Brain pericyte (primary cell): ENCODE data around the gene GIGYF2.

ENCODE experiments used
- DNase-seq: peaks from one replicate; pipeline ENCODE4 v3.0.0-alpha.2; 2012; ENCODE audit warnings: low read depth, low spot score

The GIGYF2 gene

GRCh38 chr2:232749331-232749730 lies 52.2 kb downstream of the GIGYF2 start:
- no peak for DNase-seq

GRCh38 chr2:232750135-232750671 lies 53.1 kb downstream of the GIGYF2 start:
- no peak for DNase-seq

- no peak for DNase-seq
Observed at GRCh38 chr2:232757905-232758304, 60.8 kb downstream of the GIGYF2 start.

- no peak for DNase-seq
Observed at GRCh38 chr2:232761301-232761907, 64.3 kb downstream of the GIGYF2 start.

DNA sequence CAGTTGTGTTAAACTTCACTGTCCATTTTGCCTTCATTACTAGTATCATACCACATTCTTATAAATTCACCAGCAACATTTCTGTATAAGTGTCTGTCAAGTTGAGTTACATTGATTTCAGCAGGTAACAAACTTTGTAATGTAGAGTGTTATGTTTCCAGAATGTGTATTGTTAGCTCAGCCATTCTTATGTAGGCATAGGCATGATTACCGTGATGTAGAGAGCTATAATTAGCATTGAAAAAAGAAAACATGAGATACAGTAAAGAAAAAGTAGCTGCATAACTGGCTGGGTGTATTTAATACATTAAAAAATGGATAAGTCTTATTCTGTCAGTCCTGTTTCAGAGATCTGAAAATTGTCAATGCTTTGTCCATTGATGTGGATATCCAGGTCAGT lies 70.7 kb downstream of the GIGYF2 start:
- no peak for DNase-seq

GRCh38 chr2:232770207-232770606 lies 73.1 kb downstream of the GIGYF2 start:
- no peak for DNase-seq

DNA sequence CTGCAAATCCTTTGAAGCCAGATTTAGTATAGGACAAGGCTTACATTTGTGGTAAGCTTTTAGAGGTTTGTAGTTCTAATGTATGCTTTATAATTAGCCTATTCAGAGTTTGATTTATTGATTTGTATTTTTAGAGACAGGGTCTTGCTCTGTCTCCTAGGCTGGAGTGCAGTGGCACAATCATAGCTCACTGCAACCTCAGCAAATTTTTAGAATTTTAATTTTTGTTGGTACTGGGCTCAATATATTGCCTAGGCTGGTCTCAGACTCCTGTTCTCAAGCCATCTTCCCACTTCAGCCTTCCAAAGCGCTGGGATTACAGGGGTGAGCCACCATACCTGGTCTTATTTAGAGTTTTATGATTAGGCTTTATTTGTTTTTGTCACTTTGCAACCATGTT lies 74.7 kb downstream of the GIGYF2 start:
- DNase-seq = no peak

- DNase-seq = no peak
Observed at GRCh38 chr2:232772531-232772930, 75.4 kb downstream of the GIGYF2 start.

GRCh38 chr2:232773815-232774214 lies 76.7 kb downstream of the GIGYF2 start:
- DNase-seq = no peak

DNA sequence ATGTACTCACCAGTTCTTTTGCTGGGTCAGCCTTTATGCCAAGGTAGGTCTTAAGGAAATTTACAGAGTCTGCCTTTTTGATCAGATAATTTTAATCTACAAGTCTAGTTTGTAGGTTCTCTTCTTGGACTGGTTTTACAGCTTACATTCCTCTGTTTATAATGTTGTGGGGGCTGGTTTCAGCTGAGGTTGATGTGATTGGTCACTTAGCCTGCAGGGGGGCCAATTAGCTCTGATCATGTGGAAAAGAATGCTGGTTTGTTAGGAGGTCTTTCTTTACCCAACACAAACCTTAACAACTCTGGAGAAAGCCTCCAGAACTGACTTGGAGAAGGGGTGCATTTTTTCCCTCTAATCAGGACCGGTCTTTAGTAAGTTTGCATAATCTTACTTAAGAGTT lies 79.3 kb downstream of the GIGYF2 start, which contains the start of gene KCNJ13:
KCNJ13 (minus strand) TSS at position 131 of the 400 bp plus-strand sequence. CDS start 5,203 bp downstream, outside the sequence.
- no peak for DNase-seq

- no peak for DNase-seq
Observed at GRCh38 chr2:232777276-232777675, 80.1 kb downstream of the GIGYF2 start.

DNA sequence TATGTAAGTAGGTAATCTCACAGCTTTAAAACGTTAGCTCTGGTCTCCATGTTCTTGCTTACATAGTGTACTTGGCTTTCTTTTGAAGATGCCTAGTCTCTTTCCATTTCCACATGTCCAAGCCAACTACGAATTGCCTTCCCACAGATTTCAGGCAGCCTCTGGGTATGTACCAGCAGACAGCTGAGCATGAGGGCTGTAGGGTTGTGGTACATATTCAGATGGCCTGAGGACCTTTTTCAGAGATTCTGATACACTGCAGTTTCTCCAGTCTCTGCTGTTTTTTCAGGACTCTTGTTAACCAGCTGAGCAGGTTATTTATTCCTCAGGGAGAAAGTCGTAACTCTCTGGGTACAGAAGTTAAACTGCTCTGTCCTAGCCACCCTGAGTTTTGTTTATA lies 82.3 kb downstream of the GIGYF2 start:
- DNase-seq = no peak

- no peak for DNase-seq
Observed at GRCh38 chr2:232779934-232780333, 82.8 kb downstream of the GIGYF2 start.

DNA sequence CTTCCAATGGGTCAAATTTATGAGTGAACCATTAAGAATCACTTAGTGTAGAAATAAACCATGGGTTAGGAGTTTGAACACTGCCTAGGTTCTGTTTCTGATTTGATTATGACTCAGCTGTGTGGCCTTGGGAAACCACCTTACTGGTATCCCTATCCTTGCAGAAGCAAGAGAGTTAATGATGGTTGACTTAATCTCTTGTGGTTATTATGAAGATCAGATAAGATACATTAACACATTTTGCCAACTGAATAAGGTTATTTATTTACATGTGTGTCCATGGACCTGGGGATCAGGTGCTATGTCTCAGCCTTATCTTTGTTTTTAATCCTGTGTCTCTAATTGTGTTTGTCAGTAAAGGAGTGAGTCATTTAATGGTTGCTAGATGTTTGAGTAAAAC lies 84.6 kb downstream of the GIGYF2 start:
- no peak for DNase-seq

DNA sequence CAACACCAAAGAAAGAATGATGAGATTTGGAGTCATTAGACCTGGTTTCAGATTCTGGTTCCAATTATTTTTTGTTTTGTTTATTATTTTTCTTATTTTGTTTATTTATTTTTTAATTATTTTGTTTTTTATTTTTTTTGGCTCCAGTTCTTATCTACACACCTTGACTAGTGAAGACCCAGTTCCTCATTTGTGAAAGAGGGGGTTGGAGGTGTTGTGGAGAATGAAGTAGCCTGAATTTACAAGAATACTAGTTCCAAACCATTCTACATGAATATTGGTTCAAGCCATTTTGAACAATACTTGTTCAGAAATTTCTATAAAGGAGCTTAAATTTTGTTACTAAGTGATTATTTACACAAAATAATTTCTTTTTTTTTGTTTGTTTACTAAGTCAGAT lies 86.1 kb downstream of the GIGYF2 start:
- DNase-seq = no peak

GRCh38 chr2:232787806-232788205 lies 90.7 kb downstream of the GIGYF2 start:
- no peak for DNase-seq

DNA sequence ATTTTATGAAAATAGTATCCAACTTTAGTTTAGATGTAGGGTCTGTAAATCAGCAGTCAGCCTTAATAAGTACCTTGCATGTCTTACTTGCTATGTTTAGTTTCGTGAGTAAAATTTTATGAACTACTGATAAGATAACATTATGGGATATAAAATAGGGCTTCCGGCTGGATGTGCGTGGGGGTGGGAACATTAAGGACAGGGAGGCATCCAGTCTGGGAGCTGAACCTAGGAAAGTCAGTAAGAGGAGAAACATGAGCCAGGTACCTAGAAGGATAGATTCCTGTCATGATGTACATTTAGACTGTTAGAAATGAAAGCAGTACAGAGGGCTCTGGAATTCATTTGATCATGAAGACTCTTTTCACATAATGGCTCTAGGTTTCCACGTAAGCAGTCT lies 92.0 kb downstream of the GIGYF2 start:
- no peak for DNase-seq

DNA sequence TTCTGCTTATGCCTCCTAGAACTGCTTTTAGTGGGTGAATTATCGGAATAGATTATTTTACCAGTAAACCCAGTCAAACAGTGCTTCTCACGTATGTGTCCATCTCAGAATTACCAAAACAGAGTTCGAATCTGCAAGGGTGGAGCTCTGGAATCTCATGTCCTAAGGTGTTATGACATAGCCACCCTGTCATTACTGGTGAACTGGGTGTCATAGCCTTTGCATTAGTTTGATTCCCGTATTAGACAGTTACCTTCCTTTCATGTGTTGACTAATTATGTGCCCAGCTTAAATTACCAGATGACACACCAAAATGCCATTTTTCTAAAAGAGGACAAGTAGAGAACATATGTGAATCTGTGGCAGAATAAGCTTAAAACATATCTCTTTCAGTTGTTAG lies 94.4 kb downstream of the GIGYF2 start:
- no peak for DNase-seq

GRCh38 chr2:232793271-232793670 lies 96.1 kb downstream of the GIGYF2 start:
- no peak for DNase-seq

GRCh38 chr2:232794981-232795380 lies 97.8 kb downstream of the GIGYF2 start:
- DNase-seq = no peak

GRCh38 chr2:232795920-232796319 lies 98.8 kb downstream of the GIGYF2 start:
- DNase-seq = no peak

DNA sequence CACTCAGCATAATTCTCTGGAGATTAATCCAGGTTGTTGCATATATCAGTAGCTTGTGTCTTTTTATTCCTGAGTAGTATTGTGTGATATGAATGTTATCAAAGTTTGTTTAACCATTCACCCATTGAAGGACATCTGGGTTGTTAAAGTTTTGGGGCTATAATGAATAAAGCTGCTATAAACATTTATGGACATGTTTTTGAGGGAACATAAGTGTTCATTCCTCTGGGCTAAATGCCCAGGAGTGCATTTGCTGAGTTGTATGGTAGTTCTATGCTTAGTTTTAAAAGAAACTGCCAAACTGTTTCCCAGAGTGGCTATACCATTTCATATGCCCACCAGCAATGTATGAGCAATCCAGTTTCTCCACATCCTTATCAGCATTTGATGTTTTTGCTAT lies 101.1 kb downstream of the GIGYF2 start:
- DNase-seq = no peak

DNA sequence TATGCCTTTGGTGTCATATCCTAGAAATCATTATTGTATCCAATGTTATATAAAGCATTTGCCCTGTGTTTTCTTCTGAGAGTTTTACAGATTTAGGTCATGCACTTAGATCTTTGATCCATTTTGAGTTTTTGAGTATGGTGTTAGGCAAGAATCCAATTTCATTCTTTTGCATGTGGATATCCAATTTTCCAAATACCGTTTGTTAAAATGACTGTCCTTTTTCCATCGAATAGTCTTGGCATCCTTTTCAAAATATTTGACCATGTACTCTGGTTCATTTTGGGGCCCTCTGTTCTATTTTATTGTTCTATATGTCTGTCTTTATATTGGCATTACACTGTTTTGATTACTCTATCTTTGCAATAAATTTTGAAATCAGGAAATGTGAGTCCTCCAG lies 103.0 kb downstream of the GIGYF2 start:
- no peak for DNase-seq

DNA sequence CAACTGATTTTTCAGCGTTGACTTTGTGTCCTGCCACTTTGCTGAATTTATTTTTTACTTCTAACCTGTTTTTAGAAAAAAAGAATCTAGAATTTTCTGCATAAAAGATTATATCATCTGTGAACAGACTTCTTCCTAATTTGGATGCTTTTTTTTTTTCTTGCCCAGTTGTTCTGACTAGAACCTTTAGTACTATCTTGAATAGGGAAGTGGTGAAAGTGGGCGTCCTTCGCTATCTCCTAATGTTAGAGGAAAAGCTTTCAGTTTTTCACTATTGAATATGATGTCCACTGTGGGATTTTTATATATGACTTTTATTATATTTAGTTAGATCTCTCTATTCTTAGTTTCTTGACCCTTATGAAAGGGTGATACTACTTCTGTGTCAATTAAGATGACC lies 105.0 kb downstream of the GIGYF2 start:
- DNase-seq = no peak
